AG04450 (cell line): Measurements from ENCODE around the gene PHOSPHO1. TPM values are rescaled to one million over a fixed set of nuclear protein-coding genes. Genes with fewer than 3 reads are reported as not detected.
A peak's percentile ranks its signal among the peaks of the same experiment; 100 is the strongest.

Experiments used
- CTCF ChIA-PET: fragments of 300-600, 350-600 bp; formaldehyde crosslinking; extraction: SDS; loops from one replicate; lab custom pipeline; 2022; ENCODE audit warnings: antibody characterized with exemption, inconsistent platforms; lab: Charles Lee
- POLR2A ChIA-PET: fragments of 350-600 bp; formaldehyde crosslinking; extraction: SDS; loops from one replicate; lab custom pipeline; 2021; ENCODE audit warnings: antibody characterized with exemption, inconsistent platforms; lab: Yijun Ruan, JAX
- DNase-seq: peaks from one replicate; pipeline ENCODE4 v3.0.0-alpha.2; 2011; ENCODE audit warnings: low read depth, low spot score
- H3K27ac ChIP-seq: one replicate; pipeline ENCODE4 v1.5.1; 2012; ENCODE audit warnings: low read depth, low read length, control low read depth
- H3K27me3 ChIP-seq: one replicate; pipeline ENCODE4 v1.6.0; 2012; ENCODE audit warnings: low read length; ENCODE audit not compliant: control insufficient read depth, insufficient read depth
- H3K4me3 ChIP-seq: 2 replicates; pipeline ENCODE4 v1.5.1; 2011; ENCODE audit warnings: mild to moderate bottlenecking, low read depth, low read length, control low read depth
- H3K9me3 ChIP-seq: 2 replicates; pipeline ENCODE4 v1.5.1; 2012; ENCODE audit warnings: low read length; ENCODE audit not compliant: control insufficient read depth, insufficient read depth
- CTCF ChIP-seq: IDR thresholded peaks from 2 replicates; pipeline ENCODE4 v1.5.1; 2011; ENCODE audit warnings: low read depth, low read length, control low read depth, inconsistent platforms
- polyA plus RNA-seq: library from polyadenylated mRNA; depleted of rRNA; stranded (reverse); fragments of >200 nt; gene quantifications from 2 replicates; pipeline ENCODE4 v1.2.3, GENCODE V29; 2011

The PHOSPHO1 gene
- polyA plus RNA-seq, 1 experiment, result 0.05 TPM

- peak overlapping the region; percentile 52 for H3K27ac ChIP-seq
- CTCF ChIA-PET, result interaction anchor here (1.3 to 1.4 kb wide), 2 partner anchors 31 to 36 kb away, joined by 3 to 5 read pairs; no protein-coding TSS in a partner anchor
- POLR2A ChIA-PET, result interaction anchor here (0.7 to 1.1 kb wide), 2 partner anchors 38 to 68 kb away, joined by 4 read pairs; no protein-coding TSS in a partner anchor
- H3K4me3 ChIP-seq, result peak overlapping the region; percentile 54
- H3K27me3 ChIP-seq, result peaks cover 3% of the 10 kb centered on the region
- H3K9me3 ChIP-seq, result no peaks in the 10 kb centered on the region
- no peak for TF ChIP-seq CTCF
- DNase-seq, result no peak
Measured at GRCh38 chr17:49260011-49260816, 29.6 kb upstream of the PHOSPHO1 start.

GRCh38 chr17:49259663-49260010, 29.1 kb upstream of the PHOSPHO1 start:
- Histone ChIP-seq H3K27ac (no peak overlapping the region), H3K9me3 (no peaks in the 10 kb centered on the region), H3K27me3 (peaks cover 6% of the 10 kb centered on the region), H3K4me3 (peak overlapping the region; percentile 54)
- TF ChIP-seq CTCF, result no peak
- DNase-seq, result no peak
- ChIA-PET CTCF (interaction anchor here (1.4 kb wide), 1 partner anchor 31 kb away, joined by 5 read pairs; no protein-coding TSS in a partner anchor), POLR2A (interaction anchor here (1.1 kb wide), 1 partner anchor 67 kb away, joined by 4 read pairs; no protein-coding TSS in a partner anchor)

GRCh38 chr17:49258394-49258793, 27.8 kb upstream of the PHOSPHO1 start:
- no peak for DNase-seq
- H3K27ac ChIP-seq, result no peak overlapping the region
- no peak overlapping the region for H3K4me3 ChIP-seq
- TF ChIP-seq CTCF, result no peak
- POLR2A ChIA-PET, result no interaction called here
- CTCF ChIA-PET, result interaction anchor here (1.6 kb wide), 1 partner anchor 32 kb away, joined by 3 read pairs; no protein-coding TSS in a partner anchor
- no peaks in the 10 kb centered on the region for H3K9me3 ChIP-seq
- H3K27me3 ChIP-seq, result peaks cover 6% of the 10 kb centered on the region

GRCh38 chr17:49255125-49255524, 24.5 kb upstream of the PHOSPHO1 start:
- no peak for DNase-seq
- CTCF ChIA-PET, result interaction anchor here (1.5 kb wide), 1 partner anchor 28 kb away, joined by 14 read pairs; no protein-coding TSS in a partner anchor
- POLR2A ChIA-PET, result no interaction called here
- H3K9me3 ChIP-seq, result no peaks in the 10 kb centered on the region
- H3K27ac ChIP-seq, result no peak overlapping the region
- H3K27me3 ChIP-seq, result peaks cover 12% of the 10 kb centered on the region
- H3K4me3 ChIP-seq, result no peak overlapping the region
- TF ChIP-seq CTCF, result no peak

- Histone ChIP-seq H3K27me3 (peaks cover 18% of the 10 kb centered on the region), H3K4me3 (no peak overlapping the region), H3K9me3 (no peaks in the 10 kb centered on the region), H3K27ac (no peak overlapping the region)
- no peak for DNase-seq
- POLR2A ChIA-PET, result no interaction called here
- CTCF ChIA-PET, result interaction anchor here (1.5 kb wide), 1 partner anchor 27 kb away, joined by 14 read pairs; no protein-coding TSS in a partner anchor
- no peak for TF ChIP-seq CTCF
Measured at GRCh38 chr17:49254066-49254465, 23.5 kb upstream of the PHOSPHO1 start.
